Stimulated activated CD8-positive, alpha-beta memory T cell treated with anti-CD3 and anti-CD28 coated beads, Interleukin-4, amount 100 ng/mL, for 4 hours (primary cell): ENCODE measurements around the gene FSIP1.

ENCODE experiments used
- DNase-seq, 2 donors: peaks; one replicate each; pipeline ENCODE4 v3.0.0-alpha.2; 2020; ENCODE audit warnings: low read depth in 2 of 2, low spot score in 1 of 2

The FSIP1 gene

DNA sequence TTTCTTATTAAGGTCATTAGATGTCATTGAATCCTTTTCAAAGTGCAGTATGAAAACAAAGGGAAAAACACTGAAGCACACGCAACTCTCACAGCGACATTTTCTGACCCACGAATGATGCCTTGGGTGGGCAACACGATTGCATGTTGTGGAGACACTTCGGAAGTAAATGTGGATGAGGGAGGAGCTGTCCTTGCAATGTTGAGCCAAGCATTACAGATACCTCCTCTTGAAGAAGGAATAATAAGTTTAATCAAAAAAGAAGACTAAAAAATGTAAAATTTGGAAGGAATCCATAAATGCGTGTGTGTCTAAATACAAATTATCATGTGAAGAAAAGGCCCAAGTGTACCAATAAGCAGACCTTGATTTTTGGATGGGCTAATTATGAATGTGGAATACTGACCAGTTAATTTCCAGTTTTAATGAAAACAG is 184.9 kb downstream of the FSIP1 start:
- DNase-seq, result no peak

DNA sequence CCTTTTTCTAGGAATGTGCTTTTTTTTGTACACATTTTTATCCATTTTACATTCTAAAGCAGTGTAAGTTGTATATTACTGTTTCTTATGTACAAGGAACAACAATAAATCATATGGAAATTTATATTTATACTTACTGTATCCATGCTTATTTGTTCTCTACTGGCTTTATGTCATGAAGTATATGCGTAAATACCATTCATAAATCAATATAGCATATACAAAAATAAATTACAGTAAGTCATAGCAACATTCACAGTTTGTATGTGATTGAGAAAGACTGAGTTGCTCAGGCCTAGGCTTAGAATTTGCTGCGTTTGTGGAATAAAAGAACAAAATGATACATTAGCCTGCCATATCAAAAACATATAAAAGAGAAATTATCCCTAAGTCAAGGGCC is 185.3 kb downstream of the FSIP1 start:
- DNase-seq, result no peak

- no peak for DNase-seq
Measured at GRCh38 chr15:39596358-39597051, 186.1 kb downstream of the FSIP1 start.

- DNase-seq, result no peak
Measured at GRCh38 chr15:39595338-39596221, 187.1 kb downstream of the FSIP1 start.

DNA sequence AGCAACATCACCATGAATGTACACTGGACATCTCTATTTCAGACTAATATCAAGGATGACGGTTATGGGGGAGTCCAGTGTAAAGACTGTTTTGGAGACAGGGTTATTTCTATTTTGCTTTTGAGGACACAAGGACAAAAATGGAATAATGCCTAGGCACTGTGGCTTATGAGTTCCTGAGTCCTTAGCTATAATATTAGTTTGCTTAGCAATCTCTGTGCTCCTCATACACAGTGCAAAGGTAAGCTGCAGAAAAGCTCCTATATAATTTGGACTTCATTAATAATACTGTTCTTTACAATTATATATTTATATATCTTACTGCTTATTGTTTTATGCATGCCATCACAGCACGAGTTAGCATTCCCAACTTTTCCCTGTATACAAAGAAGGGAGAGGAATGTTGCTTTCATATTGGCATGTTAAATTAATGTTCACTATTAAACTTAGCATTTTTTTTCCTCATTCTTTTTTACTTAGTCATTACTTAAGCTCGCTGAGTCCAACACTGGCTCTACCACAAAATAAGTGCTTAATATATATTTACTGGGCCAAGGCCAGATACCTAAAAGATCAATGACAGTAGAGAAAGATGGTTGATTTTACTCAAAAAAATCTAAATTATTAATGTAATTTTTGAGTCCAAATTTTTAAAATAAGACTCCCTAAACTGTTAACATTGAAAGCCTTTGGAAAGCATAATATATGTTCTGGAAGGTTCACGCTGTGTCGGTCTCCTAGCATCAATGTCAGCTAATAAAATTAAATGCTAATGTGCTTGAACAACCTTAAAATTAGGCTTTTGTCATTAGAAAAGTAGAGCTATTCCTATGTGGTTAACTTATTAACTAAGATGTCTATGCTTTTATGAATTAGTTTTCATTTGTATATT is 187.9 kb downstream of the FSIP1 start:
- no peak for DNase-seq

GRCh38 chr15:39593656-39594445 is 188.8 kb downstream of the FSIP1 start:
- DNase-seq, result no peak

- DNase-seq, result no peak
Measured at GRCh38 chr15:39593071-39593655, 189.5 kb downstream of the FSIP1 start.

- no peak for DNase-seq
Measured at GRCh38 chr15:39592500-39592899, 190.1 kb downstream of the FSIP1 start.

DNA sequence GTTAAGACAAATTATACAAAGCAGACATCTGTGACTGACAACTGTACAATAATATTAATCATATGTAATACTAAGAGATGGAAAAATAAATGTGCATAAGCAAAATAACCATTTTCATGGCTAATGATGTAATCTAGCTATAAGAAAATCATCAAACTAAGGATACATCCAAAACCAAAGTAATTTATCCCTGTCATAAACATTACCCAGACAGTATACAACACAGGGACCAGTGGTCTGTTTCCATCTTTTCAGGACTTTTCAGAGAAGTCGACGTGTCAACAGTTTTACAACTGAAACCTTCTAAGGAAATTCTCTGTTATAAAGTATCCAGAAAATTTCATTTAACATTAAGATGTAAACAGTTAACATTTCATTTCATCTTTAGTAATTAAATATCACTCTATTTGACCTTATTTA is 190.7 kb downstream of the FSIP1 start:
- DNase-seq, result no peak

DNA sequence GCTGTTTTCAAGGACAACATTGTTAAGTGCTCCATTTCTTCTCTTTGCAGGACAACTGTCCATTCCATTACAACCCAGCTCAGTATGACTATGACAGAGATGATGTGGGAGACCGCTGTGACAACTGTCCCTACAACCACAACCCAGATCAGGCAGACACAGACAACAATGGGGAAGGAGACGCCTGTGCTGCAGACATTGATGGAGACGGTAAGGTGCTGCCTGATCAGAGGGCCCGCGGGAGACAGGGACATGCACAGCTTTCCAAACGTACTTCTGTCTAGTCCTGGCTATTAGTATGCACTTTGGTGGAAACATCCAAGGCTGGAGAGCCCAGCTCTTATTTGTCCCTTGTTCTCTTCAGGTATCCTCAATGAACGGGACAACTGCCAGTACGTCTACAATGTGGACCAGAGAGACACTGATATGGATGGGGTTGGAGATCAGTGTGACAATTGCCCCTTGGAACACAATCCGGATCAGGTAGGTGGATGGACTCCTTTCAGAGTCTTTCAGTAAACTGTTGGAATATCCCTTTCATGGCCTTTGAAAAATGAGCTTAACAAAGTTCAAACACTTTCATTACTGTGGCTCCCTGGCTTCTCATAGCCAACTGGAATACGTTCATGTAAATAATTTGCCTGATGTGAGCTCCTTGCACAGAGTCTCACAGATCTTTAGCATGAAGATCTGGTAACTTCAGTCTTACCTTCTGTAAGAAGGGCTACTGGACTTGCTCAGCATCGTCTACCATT is 191.3 kb downstream of the FSIP1 start:
- no peak for DNase-seq

DNA sequence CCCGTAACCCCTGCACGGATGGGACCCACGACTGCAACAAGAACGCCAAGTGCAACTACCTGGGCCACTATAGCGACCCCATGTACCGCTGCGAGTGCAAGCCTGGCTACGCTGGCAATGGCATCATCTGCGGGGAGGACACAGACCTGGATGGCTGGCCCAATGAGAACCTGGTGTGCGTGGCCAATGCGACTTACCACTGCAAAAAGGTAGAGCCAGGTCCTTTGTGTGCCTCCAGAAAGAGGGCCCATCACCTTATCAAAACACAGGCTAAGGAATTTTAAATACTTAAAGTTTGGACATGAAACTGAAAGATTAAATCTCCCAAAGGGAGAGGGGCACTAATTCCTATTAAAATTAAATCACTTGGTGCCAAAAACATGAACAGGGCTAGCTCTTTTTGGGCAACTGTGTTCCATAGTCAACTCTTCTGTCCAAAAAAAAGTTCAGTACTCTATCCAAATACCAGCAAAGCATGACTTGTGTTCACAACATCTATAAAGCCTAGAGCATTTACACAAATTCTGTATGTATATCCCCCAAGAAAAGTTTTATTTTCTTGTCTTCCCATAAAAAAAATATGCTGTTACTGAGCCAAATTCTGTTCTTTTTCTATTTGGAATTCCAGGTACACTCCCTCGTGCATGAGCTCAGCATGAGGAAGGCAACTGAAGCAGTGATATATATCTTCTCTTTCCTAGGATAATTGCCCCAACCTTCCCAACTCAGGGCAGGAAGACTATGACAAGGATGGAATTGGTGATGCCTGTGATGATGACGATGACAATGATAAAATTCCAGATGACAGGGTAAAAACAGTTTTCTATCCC is 192.6 kb downstream of the FSIP1 start:
- no peak for DNase-seq

GRCh38 chr15:39589193-39589814 is 193.3 kb downstream of the FSIP1 start:
- DNase-seq, result no peak

- no peak for DNase-seq
Measured at GRCh38 chr15:39588531-39589192, 194.0 kb downstream of the FSIP1 start.

GRCh38 chr15:39587731-39588530 is 194.7 kb downstream of the FSIP1 start:
- no peak for DNase-seq

- no peak for DNase-seq
Measured at GRCh38 chr15:39587096-39587721, 195.4 kb downstream of the FSIP1 start.

DNA sequence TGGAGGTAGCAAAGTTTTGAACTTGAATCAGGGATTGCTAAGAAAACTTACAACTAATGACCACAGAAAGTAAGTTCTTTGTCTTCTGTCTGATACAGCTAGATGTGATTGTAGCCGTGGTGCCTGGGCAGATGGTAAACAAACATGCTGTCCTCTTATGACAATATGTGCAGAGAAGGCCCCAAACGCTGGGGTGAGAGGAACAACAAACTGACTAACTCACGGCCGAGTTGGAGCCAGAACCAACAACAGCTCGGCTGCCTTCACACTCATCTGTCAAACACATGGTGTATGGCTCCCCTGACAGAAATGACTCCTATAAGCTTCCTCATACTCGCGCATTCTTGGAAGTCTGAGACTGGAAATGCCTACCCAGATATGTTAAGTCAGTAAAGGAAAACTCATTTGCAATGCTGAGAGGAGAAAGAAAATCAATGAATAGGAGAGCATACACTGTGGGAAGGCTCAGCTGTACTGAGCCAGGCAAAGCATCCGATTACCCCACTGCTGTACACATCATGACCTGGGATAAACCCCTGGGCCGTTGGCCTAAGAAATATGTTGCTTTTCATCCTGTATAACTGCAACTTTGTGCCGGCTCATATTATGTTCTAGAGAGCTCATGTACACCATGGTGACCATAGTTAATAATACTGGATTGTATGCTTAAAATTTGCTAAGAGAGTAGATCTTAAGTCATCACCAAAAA is 196.1 kb downstream of the FSIP1 start:
- no peak for DNase-seq
